ENCODE results near the gene GNA12. TPM values are rescaled to one million over a fixed set of nuclear protein-coding genes. Genes with fewer than 3 reads are reported as not detected.
A peak's percentile ranks its signal among the peaks of the same experiment; 100 is the strongest.

The GNA12 gene
- total and polyA plus RNA-seq, 9 of the 15 experiments (the other 6 are each of a cell fraction or from before 2014, with no cell fraction given): 0.65 to 32.7 (median 9.6) TPM

- TF ChIP-seq, protein P1, sequence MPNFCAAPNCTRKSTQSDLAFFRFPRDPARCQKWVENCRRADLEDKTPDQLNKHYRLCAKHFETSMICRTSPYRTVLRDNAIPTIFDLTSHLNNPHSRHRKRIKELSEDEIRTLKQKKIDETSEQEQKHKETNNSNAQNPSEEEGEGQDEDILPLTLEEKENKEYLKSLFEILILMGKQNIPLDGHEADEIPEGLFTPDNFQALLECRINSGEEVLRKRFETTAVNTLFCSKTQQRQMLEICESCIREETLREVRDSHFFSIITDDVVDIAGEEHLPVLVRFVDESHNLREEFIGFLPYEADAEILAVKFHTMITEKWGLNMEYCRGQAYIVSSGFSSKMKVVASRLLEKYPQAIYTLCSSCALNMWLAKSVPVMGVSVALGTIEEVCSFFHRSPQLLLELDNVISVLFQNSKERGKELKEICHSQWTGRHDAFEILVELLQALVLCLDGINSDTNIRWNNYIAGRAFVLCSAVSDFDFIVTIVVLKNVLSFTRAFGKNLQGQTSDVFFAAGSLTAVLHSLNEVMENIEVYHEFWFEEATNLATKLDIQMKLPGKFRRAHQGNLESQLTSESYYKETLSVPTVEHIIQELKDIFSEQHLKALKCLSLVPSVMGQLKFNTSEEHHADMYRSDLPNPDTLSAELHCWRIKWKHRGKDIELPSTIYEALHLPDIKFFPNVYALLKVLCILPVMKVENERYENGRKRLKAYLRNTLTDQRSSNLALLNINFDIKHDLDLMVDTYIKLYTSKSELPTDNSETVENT (CRISPR knock-in tag; IDR thresholded peaks at IDR 0.05): 0 out of 2 replicates have a peak, but pooled peaks have one; percentile 32
- TF ChIP-seq CTBP1 (IDR thresholded peaks at IDR 0.05; ENCODE audit: borderline replicate concordance): no peak
- TF ChIP-seq TCF7L2 (IDR thresholded peaks at IDR 0.05; ENCODE audit: low read depth, low read length): no peak
- TF ChIP-seq SP1 (CRISPR knock-in tag; IDR thresholded peaks at IDR 0.05): no peak
- no peak for TF ChIP-seq DMBX1 (CRISPR knock-in tag; IDR thresholded peaks at IDR 0.05; ENCODE audit: borderline replicate concordance)
- no peak for TF ChIP-seq SMAD2 (IDR thresholded peaks at IDR 0.05; ENCODE audit: low read depth, low read length)
- TF ChIP-seq ZNF431 (CRISPR knock-in tag; IDR thresholded peaks at IDR 0.05): no peak
- no peak for TF ChIP-seq ZNF253 (CRISPR knock-in tag; conservative IDR thresholded peaks at IDR 0.05)
- no peak for TF ChIP-seq TAF15 (IDR thresholded peaks at IDR 0.05; ENCODE audit: low read depth, low read length)
- TF ChIP-seq DLX4 (CRISPR knock-in tag; IDR thresholded peaks at IDR 0.05): no peak
- no peak for TF ChIP-seq ZC3H4 (CRISPR knock-in tag; IDR thresholded peaks at IDR 0.05; ENCODE audit: borderline replicate concordance)
- no peak for TF ChIP-seq RNF2 (IDR thresholded peaks at IDR 0.05)
- TF ChIP-seq CREM (IDR thresholded peaks at IDR 0.05; ENCODE audit: low read depth): 0 out of 2 replicates have a peak, but pooled peaks have one; percentile 46
- no peak for TF ChIP-seq TAF9B (IDR thresholded peaks at IDR 0.05; ENCODE audit: partially characterized antibody)
- TF ChIP-seq, protein P2, sequence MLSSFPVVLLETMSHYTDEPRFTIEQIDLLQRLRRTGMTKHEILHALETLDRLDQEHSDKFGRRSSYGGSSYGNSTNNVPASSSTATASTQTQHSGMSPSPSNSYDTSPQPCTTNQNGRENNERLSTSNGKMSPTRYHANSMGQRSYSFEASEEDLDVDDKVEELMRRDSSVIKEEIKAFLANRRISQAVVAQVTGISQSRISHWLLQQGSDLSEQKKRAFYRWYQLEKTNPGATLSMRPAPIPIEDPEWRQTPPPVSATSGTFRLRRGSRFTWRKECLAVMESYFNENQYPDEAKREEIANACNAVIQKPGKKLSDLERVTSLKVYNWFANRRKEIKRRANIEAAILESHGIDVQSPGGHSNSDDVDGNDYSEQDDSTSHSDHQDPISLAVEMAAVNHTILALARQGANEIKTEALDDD (IDR thresholded peaks at IDR 0.05): peak; percentile 94
- no peak for TF ChIP-seq HDAC3 (IDR thresholded peaks at IDR 0.05; ENCODE audit: borderline replicate concordance, partially characterized antibody)
- no peak for TF ChIP-seq GATAD2B (IDR thresholded peaks at IDR 0.05; ENCODE audit: borderline replicate concordance)
- TF ChIP-seq, protein P3, sequence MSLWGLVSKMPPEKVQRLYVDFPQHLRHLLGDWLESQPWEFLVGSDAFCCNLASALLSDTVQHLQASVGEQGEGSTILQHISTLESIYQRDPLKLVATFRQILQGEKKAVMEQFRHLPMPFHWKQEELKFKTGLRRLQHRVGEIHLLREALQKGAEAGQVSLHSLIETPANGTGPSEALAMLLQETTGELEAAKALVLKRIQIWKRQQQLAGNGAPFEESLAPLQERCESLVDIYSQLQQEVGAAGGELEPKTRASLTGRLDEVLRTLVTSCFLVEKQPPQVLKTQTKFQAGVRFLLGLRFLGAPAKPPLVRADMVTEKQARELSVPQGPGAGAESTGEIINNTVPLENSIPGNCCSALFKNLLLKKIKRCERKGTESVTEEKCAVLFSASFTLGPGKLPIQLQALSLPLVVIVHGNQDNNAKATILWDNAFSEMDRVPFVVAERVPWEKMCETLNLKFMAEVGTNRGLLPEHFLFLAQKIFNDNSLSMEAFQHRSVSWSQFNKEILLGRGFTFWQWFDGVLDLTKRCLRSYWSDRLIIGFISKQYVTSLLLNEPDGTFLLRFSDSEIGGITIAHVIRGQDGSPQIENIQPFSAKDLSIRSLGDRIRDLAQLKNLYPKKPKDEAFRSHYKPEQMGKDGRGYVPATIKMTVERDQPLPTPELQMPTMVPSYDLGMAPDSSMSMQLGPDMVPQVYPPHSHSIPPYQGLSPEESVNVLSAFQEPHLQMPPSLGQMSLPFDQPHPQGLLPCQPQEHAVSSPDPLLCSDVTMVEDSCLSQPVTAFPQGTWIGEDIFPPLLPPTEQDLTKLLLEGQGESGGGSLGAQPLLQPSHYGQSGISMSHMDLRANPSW (CRISPR knock-in tag; IDR thresholded peaks at IDR 0.05): no peak
- no peak for TF ChIP-seq SMARCC2 (IDR thresholded peaks at IDR 0.05; ENCODE audit: low read depth)
- no peak for TF ChIP-seq ZNF384 (IDR thresholded peaks at IDR 0.05; ENCODE audit: low read depth, low read length)
- peak; percentile 89 for TF ChIP-seq BHLHE40 (IDR thresholded peaks at IDR 0.05; ENCODE audit: low read length)
- no peak for TF ChIP-seq CBX1 (IDR thresholded peaks at IDR 0.05; ENCODE audit: low read depth)
- TF ChIP-seq EWSR1 (IDR thresholded peaks at IDR 0.05; ENCODE audit: borderline replicate concordance, low read depth, partially characterized antibody): no peak
- no peak for TF ChIP-seq ZNF24 (IDR thresholded peaks at IDR 0.05)
Measured at GRCh38 chr7:2760098-2760889, 83.8 kb downstream of the GNA12 start (continued).

Data from K562 (cell line).